Spleen (tissue), 7 donors: ENCODE data around the gene SYCP2.

Experiments used
- CTCF ChIP-seq, 11 experiments: fragments of 200-600 bp in 7 of 11; fragments of 450-650 bp in 4 of 11; sonication (generic) in 4 of 11; IDR thresholded peaks in 8 of 11; conservative IDR thresholded peaks in 3 of 11; 1 replicate in 7 of 11; 2 replicates in 4 of 11; pipeline versions ENCODE4 v1.4.0 to v1.8.0; 2016 to 2021; ENCODE audit warnings: antibody characterized with exemption in 11 of 11, inconsistent platforms in 4 of 11, mild to moderate bottlenecking in 1 of 11
- POLR2AphosphoS5 ChIP-seq, 3 donors: sonication (generic); formaldehyde crosslinking; IDR thresholded peaks; one replicate each; pipeline ENCODE4 v1.5.1; 2017; ENCODE audit warnings: antibody characterized with exemption in 3 of 3
- donor health status: DM: no; HTN: no; CAD: no; lungs with moderate emphysema.
- donor health status: DM: no; HTN: no; CAD: no.
- donor health status: DM: no; HTN: no; CAD: no.

DNA sequence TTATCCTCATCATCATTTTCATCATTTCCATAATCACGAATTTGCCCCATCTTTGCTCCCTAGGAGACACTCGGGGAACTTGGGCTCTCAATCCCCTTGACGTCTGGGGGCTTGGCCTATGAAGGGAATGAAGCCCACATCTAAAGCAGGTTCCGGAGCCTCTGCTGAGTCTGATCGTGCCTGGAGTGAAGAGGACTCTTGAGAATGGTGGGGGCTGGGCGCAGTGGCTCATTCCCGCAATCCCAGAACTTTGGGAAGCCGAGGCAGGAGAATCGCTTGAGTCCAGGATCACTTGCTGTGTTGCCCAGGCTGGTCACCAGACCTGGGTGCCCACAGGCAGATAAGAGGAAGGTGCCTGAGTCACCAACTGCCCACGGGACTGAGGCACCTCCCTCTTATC is 114.5 kb downstream of the SYCP2 start:
- TF ChIP-seq CTCF (IDR thresholded peaks at IDR 0.05 in 8 of 11, conservative IDR thresholded peaks at IDR 0.05 in 3 of 11): no peak
- no peak for TF ChIP-seq POLR2AphosphoS5 (IDR thresholded peaks at IDR 0.05)
